Suprapubic skin (tissue), 4 donors: Measurements from ENCODE around the gene DYNLRB1. TPM values are rescaled to one million over a fixed set of nuclear protein-coding genes. Genes with fewer than 3 reads are reported as not detected.

Experiments
- DNase-seq, 2 donors: peaks; one replicate each; pipeline ENCODE4 v3.0.0-alpha.2; 2019; ENCODE audit warnings: low spot score in 2 of 2
- H3K27ac ChIP-seq: fragments of 200-600 bp; sonication (generic); one replicate; pipeline ENCODE4 v1.5.1; 2019
- H3K27me3 ChIP-seq: fragments of 200-600 bp; sonication (generic); one replicate; pipeline ENCODE4 v1.5.1; 2019
- H3K36me3 ChIP-seq: fragments of 200-600 bp; sonication (generic); one replicate; pipeline ENCODE4 v1.5.1; 2019
- H3K4me1 ChIP-seq: fragments of 200-600 bp; sonication (generic); one replicate; pipeline ENCODE4 v1.5.1; 2019
- H3K4me3 ChIP-seq: fragments of 200-600 bp; sonication (generic); one replicate; pipeline ENCODE4 v1.5.1; 2019; ENCODE audit warnings: mild to moderate bottlenecking
- H3K9me3 ChIP-seq: fragments of 200-600 bp; sonication (generic); one replicate; pipeline ENCODE4 v1.5.1; 2019
- EP300 ChIP-seq: sonication (generic); formaldehyde crosslinking; IDR thresholded peaks from one replicate; pipeline ENCODE4 v1.6.1; 2017; ENCODE audit warnings: antibody characterized with exemption
- POLR2A ChIP-seq, 2 donors: fragments of 450-650 bp; IDR thresholded peaks; one replicate each; pipeline ENCODE4 v1.6.1; 2017; ENCODE audit warnings: antibody characterized with exemption in 2 of 2, mild to moderate bottlenecking in 2 of 2, moderate library complexity in 2 of 2
- POLR2AphosphoS5 ChIP-seq, 3 donors: sonication (generic); formaldehyde crosslinking; IDR thresholded peaks; one replicate each; pipeline ENCODE4 v1.6.1; 2017; ENCODE audit warnings: antibody characterized with exemption in 3 of 3
- WGBS: methylation state at CpG from one replicate; pipeline ENCODE4 v1.1.5; 2018; 5-methylcytosine and 5-hydroxymethylcytosine counted together
- total RNA-seq, 4 donors: library from RNA; depleted of rRNA; stranded (reverse); fragments of >200 nt; gene quantifications; one replicate each; pipeline ENCODE4 v1.1.0, GENCODE V29; 2016
- TF ChIP-seq, protein P1 (sequence below), 2 donors: fragments of 200-600 bp in 1 of 2; fragments of 450-650 bp in 1 of 2; sonication (generic) in 1 of 2; IDR thresholded peaks; one replicate each; pipeline ENCODE4 v1.5.1; 2016 to 2019; ENCODE audit warnings: antibody characterized with exemption in 2 of 2, mild to moderate bottlenecking in 1 of 2, moderate library complexity in 1 of 2

The DYNLRB1 gene
- total RNA-seq, 4 donors from 2014 or later = 143 to 270 (median 225) TPM

DNA sequence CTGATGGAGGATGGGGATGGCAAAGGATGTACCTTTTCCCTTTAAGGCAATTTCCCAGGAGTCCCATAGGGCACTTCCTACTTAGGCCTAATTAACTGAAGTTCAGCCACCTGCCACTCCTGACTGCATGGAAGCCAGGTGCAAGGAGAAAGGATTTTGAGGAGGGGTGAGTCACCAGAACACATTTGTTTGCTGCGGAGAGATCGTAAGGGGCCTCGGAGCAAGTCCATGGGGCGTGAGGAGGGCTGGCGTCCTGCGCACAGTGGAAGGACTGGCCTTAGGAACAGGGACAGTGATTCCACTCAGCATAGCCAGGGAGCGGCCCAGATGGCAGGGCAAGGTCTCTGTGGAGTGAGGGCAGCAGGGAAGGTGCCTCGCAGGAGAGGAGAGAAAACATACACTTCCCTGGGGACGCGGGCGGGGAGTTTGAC, 30.5 kb downstream of the DYNLRB1 start:
- DNase-seq = no peak
- H3K36me3 ChIP-seq = peaks cover 6% of the 10 kb centered on the region
- TF ChIP-seq, protein P1, sequence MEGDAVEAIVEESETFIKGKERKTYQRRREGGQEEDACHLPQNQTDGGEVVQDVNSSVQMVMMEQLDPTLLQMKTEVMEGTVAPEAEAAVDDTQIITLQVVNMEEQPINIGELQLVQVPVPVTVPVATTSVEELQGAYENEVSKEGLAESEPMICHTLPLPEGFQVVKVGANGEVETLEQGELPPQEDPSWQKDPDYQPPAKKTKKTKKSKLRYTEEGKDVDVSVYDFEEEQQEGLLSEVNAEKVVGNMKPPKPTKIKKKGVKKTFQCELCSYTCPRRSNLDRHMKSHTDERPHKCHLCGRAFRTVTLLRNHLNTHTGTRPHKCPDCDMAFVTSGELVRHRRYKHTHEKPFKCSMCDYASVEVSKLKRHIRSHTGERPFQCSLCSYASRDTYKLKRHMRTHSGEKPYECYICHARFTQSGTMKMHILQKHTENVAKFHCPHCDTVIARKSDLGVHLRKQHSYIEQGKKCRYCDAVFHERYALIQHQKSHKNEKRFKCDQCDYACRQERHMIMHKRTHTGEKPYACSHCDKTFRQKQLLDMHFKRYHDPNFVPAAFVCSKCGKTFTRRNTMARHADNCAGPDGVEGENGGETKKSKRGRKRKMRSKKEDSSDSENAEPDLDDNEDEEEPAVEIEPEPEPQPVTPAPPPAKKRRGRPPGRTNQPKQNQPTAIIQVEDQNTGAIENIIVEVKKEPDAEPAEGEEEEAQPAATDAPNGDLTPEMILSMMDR (IDR thresholded peaks at IDR 0.05) = no peak
- no peak for TF ChIP-seq EP300
- no peak for TF ChIP-seq POLR2AphosphoS5 (IDR thresholded peaks at IDR 0.05)
- TF ChIP-seq POLR2A (IDR thresholded peaks at IDR 0.05) = no peak
- H3K27ac ChIP-seq = no peak overlapping the region
- H3K4me3 ChIP-seq = no peak overlapping the region
- 87% methylated on average over 11 of the region's 11 CpGs for WGBS
- H3K9me3 ChIP-seq = no peaks in the 10 kb centered on the region
- H3K27me3 ChIP-seq = no peaks in the 10 kb centered on the region
- peaks cover 3% of the 10 kb centered on the region for H3K4me1 ChIP-seq

DNA sequence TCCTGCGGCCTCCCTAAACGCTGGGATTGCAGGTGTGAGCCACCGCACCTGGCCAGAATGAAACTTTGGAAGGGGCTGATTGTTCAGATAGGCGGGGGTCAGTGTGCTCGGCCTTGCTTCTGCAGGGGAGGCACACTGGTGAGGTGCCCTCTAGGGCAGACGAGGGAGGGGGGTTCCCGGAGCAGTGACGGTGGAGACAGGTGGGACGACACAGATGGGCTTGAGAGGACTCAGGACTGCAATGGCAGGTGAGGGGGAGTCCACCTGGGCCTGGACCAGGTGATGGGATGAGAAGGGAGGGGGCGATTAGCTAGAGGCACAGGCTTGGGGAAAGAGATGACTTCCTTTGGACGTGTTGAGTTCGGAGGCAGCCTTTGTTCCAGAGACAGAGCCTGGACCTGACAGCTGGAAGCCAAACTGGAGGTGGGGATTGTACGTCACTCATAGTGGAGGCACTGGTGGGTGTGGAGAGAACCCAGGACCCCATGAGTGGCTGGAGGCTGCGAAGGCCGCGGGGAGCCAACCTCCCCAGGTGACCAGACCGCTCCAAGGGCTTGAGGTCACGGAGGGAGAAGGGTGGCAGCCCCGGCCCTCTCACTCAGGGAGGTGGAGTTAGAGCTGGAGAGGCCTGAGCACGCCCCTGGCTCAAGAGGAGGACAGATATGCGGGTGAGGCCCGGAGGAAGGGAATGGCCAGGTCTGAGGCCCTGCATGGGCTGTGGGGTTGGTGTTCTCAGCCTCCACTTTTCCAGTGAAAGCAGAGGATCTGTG, 31.8 kb downstream of the DYNLRB1 start:
- Histone ChIP-seq H3K36me3 (no peaks in the 10 kb centered on the region), H3K27me3 (no peaks in the 10 kb centered on the region), H3K4me1 (peaks cover 3% of the 10 kb centered on the region), H3K9me3 (no peaks in the 10 kb centered on the region), H3K27ac (no peak overlapping the region), H3K4me3 (no peak overlapping the region)
- 93% methylated on average over 17 of the region's 22 CpGs for WGBS
- no peak for DNase-seq
- no peak for TF ChIP-seq EP300
- no peak for TF ChIP-seq POLR2A (IDR thresholded peaks at IDR 0.05)
- no peak for TF ChIP-seq POLR2AphosphoS5 (IDR thresholded peaks at IDR 0.05)
- TF ChIP-seq, protein P1 (IDR thresholded peaks at IDR 0.05) = no peak

DNA sequence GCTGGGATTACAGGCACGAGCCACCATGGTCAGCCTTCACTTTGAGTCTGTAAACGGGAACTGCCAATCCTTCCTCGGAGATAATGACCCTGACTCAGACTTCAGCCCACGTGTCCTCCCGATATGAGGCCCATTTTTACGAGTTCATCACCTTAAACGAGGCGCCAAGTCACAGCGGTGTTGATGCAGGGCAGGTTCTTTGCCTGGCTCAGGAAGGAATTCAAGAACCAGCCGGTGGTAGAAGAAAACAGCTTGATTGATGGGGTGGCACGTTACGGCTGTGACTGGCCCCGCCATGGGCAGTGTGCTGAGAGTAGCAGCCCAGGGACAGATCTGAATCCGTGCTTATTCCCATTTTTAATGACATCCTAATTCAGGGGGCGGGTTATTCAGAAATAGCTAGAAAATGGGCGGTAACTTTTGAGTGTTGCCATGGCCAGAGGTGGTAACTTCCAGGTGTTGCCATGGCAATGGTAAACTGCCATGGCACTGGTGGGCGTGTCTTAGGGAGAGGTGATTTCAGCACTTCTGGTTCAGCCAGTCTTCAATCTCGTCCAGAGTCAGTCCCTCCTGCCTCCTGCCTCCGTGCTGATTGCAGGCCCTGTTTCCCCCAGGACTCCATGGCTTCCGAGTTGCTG, 33.2 kb downstream of the DYNLRB1 start:
- Histone ChIP-seq H3K27me3 (no peaks in the 10 kb centered on the region), H3K9me3 (no peaks in the 10 kb centered on the region), H3K36me3 (no peaks in the 10 kb centered on the region), H3K4me3 (no peak overlapping the region), H3K4me1 (peaks cover 4% of the 10 kb centered on the region), H3K27ac (no peak overlapping the region)
- DNase-seq = no peak
- 51% methylated on average over 17 of the region's 20 CpGs for WGBS
- TF ChIP-seq EP300 (no peak), POLR2AphosphoS5 (IDR thresholded peaks at IDR 0.05) (no peak), POLR2A (IDR thresholded peaks at IDR 0.05) (no peak)
- TF ChIP-seq, protein P1 (IDR thresholded peaks at IDR 0.05) = no peak

DNA sequence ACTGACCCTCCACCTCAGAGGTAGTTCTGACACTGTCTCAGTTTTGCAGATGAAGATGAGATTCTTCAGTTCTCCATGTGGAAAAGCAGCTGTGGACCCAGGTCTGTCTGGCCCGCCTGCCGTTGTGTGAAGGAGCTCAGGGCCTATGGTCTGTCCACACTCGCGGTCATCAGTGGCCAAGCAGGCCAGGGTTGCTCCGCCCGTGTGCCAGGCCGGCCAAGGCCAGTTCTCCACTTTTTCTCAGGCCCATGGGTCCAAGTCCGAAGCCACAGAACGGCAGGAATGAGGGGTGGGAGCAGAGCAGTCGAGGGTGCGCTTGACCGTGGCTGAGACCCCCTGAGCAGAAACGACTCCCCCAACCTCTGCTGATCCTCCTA, 33.7 kb downstream of the DYNLRB1 start:
- no peak overlapping the region for H3K4me3 ChIP-seq
- no peaks in the 10 kb centered on the region for H3K27me3 ChIP-seq
- DNase-seq = no peak
- H3K9me3 ChIP-seq = no peaks in the 10 kb centered on the region
- no peak overlapping the region for H3K27ac ChIP-seq
- WGBS = 90% methylated on average over 13 of the region's 13 CpGs
- no peaks in the 10 kb centered on the region for H3K36me3 ChIP-seq
- H3K4me1 ChIP-seq = peaks cover 3% of the 10 kb centered on the region
- TF ChIP-seq POLR2AphosphoS5 (IDR thresholded peaks at IDR 0.05) (no peak), EP300 (no peak), POLR2A (IDR thresholded peaks at IDR 0.05) (no peak)
- TF ChIP-seq, protein P1 (IDR thresholded peaks at IDR 0.05) = no peak

DNA sequence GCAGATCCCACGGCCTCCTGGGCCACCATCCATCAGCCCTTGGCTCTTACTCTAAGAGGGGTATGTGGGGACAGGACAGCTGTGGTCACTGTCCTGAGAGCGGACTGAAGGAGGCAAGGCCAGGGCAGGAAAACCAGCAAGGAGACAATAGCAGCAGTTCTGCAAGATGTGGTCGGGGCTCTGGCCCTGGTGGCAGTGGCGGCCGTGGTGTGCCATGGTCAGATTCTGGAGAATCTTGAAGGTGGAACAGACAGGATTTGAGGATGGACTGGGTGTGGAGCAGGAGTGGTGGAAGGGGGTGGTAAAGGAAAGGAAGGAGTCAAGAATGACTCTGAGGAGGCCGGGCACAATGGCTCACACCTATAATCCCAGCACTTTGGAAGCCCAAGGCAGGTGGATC, 36.3 kb downstream of the DYNLRB1 start:
- Histone ChIP-seq H3K27me3 (no peaks in the 10 kb centered on the region), H3K27ac (no peak overlapping the region), H3K4me1 (peaks cover 5% of the 10 kb centered on the region), H3K9me3 (no peaks in the 10 kb centered on the region), H3K36me3 (no peaks in the 10 kb centered on the region), H3K4me3 (no peak overlapping the region)
- WGBS = 94% methylated on average over 6 of the region's 6 CpGs
- TF ChIP-seq EP300 (no peak), POLR2A (IDR thresholded peaks at IDR 0.05) (no peak), POLR2AphosphoS5 (IDR thresholded peaks at IDR 0.05) (no peak)
- TF ChIP-seq, protein P1 (IDR thresholded peaks at IDR 0.05) = no peak
- DNase-seq = no peak
